Pancreas (tissue), 10 donors: ENCODE measurements around the gene COL6A1. TPM values are rescaled to one million over a fixed set of nuclear protein-coding genes. Genes with fewer than 3 reads are reported as not detected.

Experiments used
- ATAC-seq, 4 donors: fragments of 200-7000 bp; cut with Tn5 transposase; one replicate each; pipeline versions ENCODE4 v1.8.0 to v1.9.1; 2020; ENCODE audit warnings: mild to moderate bottlenecking in 4 of 4, moderate library complexity in 4 of 4
- DNase-seq, 6 donors: peaks; one replicate each; pipeline ENCODE4 v3.0.0-alpha.2; 2020
- FAIRE-seq: peaks from 2 replicates; lab custom pipeline; 2012; peaks lifted over from hg19 to GRCh38; lab: Jason Lieb, UNC
- H3K27ac ChIP-seq, 4 donors: fragments of 200-600 bp; sonication (generic); 1 replicate in 3 of 4; 2 replicates in 1 of 4; pipeline versions ENCODE4 v1.5.0 to v1.8.0; 2020
- H3K27me3 ChIP-seq, 4 donors: fragments of 200-600 bp; one replicate each; pipeline ENCODE4 v1.8.0; 2021
- H3K36me3 ChIP-seq, 3 donors: fragments of 200-600 bp; sonication (generic) in 1 of 3; one replicate each; pipeline versions ENCODE4 v1.5.0 to v1.8.0; 2020 to 2021
- H3K4me1 ChIP-seq, 3 donors: fragments of 200-600 bp; one replicate each; pipeline ENCODE4 v1.8.0; 2021
- H3K4me3 ChIP-seq, 4 donors: fragments of 200-600 bp; sonication (generic) in 2 of 4; one replicate each; pipeline versions ENCODE4 v1.5.0 to v1.8.0; 2020 to 2021
- H3K9me3 ChIP-seq, 4 donors: fragments of 200-600 bp; one replicate each; pipeline ENCODE4 v1.8.0; 2021
- CTCF ChIP-seq, 4 donors: fragments of 200-600 bp; sonication (generic) in 3 of 4; IDR thresholded peaks; one replicate each; pipeline versions ENCODE4 v1.5.0 to v1.8.0; 2021; ENCODE audit warnings: antibody characterized with exemption in 4 of 4
- WGBS, 2 donors: extraction: QIAGEN DNeasy Blood & Tissue Kit; methylation state at CpG; one replicate each; pipeline ENCODE4 v1.1.7; 2013; 5-methylcytosine and 5-hydroxymethylcytosine counted together
- intact Hi-C, 3 donors: fragments of 100-400 bp; cut with DNase I; formaldehyde crosslinking; loops; one replicate each; pipeline versions ENCODE4 v1.11.1 to v1.14.2; 2022
- polyA plus RNA-seq, 2 donors: library from polyadenylated mRNA; stranded (reverse); fragments of 200-250 nt; gene quantifications; one replicate each; pipeline ENCODE4 v1.2.3, GENCODE V29; 2013
- total RNA-seq, 6 donors: library from RNA; stranded (reverse); fragmentation: NEBNext Ultra II Directional in 4 of 6; extraction: Animal tissue kit (Norgen Biotek cat#: 25700) in 4 of 6; gene quantifications; one replicate each; pipeline versions ENCODE4 v1.2.1 to v1.2.4, GENCODE V29; 2021 to 2023
- donor health status: healthy with polysubstance abuse.
- donor health status: DM: no; HTN: no; CAD: no; lungs with moderate emphysema.
- donor health status: DM: no; HTN: no; CAD: no.
- donor health status: control.
- donor health status: control.
- donor health status: Bipolar disorder and iron deficiency.
- donor health status: DM: yes; HTN: yes; CAD: no.
- donor health status: DM: no; HTN: no; CAD: no.
- donor health status: DM: no; HTN: no; CAD: no.
- donor health status: DM: yes; HTN: yes; CAD: no.

Gene COL6A1
- total and polyA plus RNA-seq, 8 donors = 22.9 to 131 (median 61.2) TPM

GRCh38 chr21:46054031-46054430 lies 72.5 kb downstream of the COL6A1 start:
- Histone ChIP-seq H3K4me1 (no peaks in the 10 kb centered on the region), H3K27ac (no peak overlapping the region), H3K4me3 (no peak overlapping the region), H3K9me3 (no peaks in the 10 kb centered on the region), H3K36me3 (no peaks in the 10 kb centered on the region), H3K27me3 (no peaks in the 10 kb centered on the region)
- intact Hi-C loops = no loop called here
- no peak for TF ChIP-seq CTCF (IDR thresholded peaks at IDR 0.05)
- WGBS, 2 donors = 83 to 85% methylated on average over 10 of the region's 10 CpGs
- no peak for FAIRE-seq
- no peak for DNase-seq
- ATAC-seq = no peak

- FAIRE-seq (no peak), ATAC-seq (no peak), DNase-seq (no peak)
- 73 to 88% methylated on average over 10 to 12 of the region's 12 CpGs for WGBS, 2 donors
- Histone ChIP-seq H3K27ac (no peak overlapping the region), H3K36me3 (no peaks in the 10 kb centered on the region), H3K27me3 (no peaks in the 10 kb centered on the region), H3K4me3 (no peak overlapping the region), H3K4me1 (no peaks in the 10 kb centered on the region), H3K9me3 (no peaks in the 10 kb centered on the region)
- intact Hi-C loops = no loop called here
- TF ChIP-seq CTCF (IDR thresholded peaks at IDR 0.05) = no peak
Measured at GRCh38 chr21:46054451-46054881, 72.9 kb downstream of the COL6A1 start.

Other genes with a start within 250 kb of the COL6A1 start
- 100 to 1,000 TPM in 1 of 6 donors, 10 to 100 TPM in 5; 15.2 to 135 (median 45.5) TPM for gene COL6A2, start 116.3 kb downstream of the COL6A1 start, total RNA-seq
- 100 to 1,000 TPM in 1 of 2 donors, 10 to 100 TPM in 1; 66.9 to 116 TPM for gene COL6A2, start 116.3 kb downstream of the COL6A1 start, polyA plus RNA-seq
- 1 to 10 TPM in 1 of 6 donors, under 1 TPM in 5; 0.31 to 1.4 (median 0.42) TPM for gene FTCD, start 173.8 kb downstream of the COL6A1 start, total RNA-seq
- 10 to 100 TPM in 1 of 2 donors, 1 to 10 TPM in 1; 4.9 to 14.0 TPM for gene FTCD, start 173.8 kb downstream of the COL6A1 start, polyA plus RNA-seq
- gene SPATC1L, start 202.7 kb downstream of the COL6A1 start, total RNA-seq = 1 to 10 TPM; 3.1 to 8.1 (median 6.0) TPM
- gene SPATC1L, start 202.7 kb downstream of the COL6A1 start, polyA plus RNA-seq = 10 to 100 TPM; 12.9 to 26.9 TPM
- 10 to 100 TPM; 16.1 to 34.1 (median 24.5) TPM for gene LSS, start 247.0 kb downstream of the COL6A1 start, total RNA-seq
- 10 to 100 TPM; 30.2 to 33.6 TPM for gene LSS, start 247.0 kb downstream of the COL6A1 start, polyA plus RNA-seq